Measurements from ENCODE around the gene DBNDD1. TPM values are rescaled to one million over a fixed set of nuclear protein-coding genes. Genes with fewer than 3 reads are reported as not detected.

DBNDD1 gene
- total and polyA plus RNA-seq, 12 donors: 0.72 to 6.8 (median 4.1) TPM

GRCh38 chr16:89988951-89989350 lies 30.3 kb downstream of the DBNDD1 start:
- DNase-seq (no peak), ATAC-seq (no peak)
- intact Hi-C loops (cut with DNase I): no loop called here
- WGBS, 2 donors: 90 to 95% methylated on average over 11 of the region's 11 CpGs
- Histone ChIP-seq H3K4me3 (no peak overlapping the region), H3K27me3 (no peaks in the 10 kb centered on the region), H3K36me3 (peaks cover 0 to 94% (median 35%) of the 10 kb centered on the region in 9 donors), H3K27ac (no peak overlapping the region), H3K4me1 (no peaks in the 10 kb centered on the region), H3K9me3 (no peaks in the 10 kb centered on the region)
- TF ChIP-seq, protein P1, sequence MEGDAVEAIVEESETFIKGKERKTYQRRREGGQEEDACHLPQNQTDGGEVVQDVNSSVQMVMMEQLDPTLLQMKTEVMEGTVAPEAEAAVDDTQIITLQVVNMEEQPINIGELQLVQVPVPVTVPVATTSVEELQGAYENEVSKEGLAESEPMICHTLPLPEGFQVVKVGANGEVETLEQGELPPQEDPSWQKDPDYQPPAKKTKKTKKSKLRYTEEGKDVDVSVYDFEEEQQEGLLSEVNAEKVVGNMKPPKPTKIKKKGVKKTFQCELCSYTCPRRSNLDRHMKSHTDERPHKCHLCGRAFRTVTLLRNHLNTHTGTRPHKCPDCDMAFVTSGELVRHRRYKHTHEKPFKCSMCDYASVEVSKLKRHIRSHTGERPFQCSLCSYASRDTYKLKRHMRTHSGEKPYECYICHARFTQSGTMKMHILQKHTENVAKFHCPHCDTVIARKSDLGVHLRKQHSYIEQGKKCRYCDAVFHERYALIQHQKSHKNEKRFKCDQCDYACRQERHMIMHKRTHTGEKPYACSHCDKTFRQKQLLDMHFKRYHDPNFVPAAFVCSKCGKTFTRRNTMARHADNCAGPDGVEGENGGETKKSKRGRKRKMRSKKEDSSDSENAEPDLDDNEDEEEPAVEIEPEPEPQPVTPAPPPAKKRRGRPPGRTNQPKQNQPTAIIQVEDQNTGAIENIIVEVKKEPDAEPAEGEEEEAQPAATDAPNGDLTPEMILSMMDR (IDR thresholded peaks at IDR 0.05): no peak

GRCh38 chr16:89987169-89987568 lies 32.1 kb downstream of the DBNDD1 start:
- DNase-seq: no peak
- Histone ChIP-seq H3K4me3 (no peak overlapping the region), H3K36me3 (peaks cover 3 to 94% (median 37%) of the 10 kb centered on the region in 9 donors), H3K27me3 (no peaks in the 10 kb centered on the region), H3K9me3 (no peaks in the 10 kb centered on the region), H3K27ac (no peak overlapping the region), H3K4me1 (no peaks in the 10 kb centered on the region)
- intact Hi-C loops (cut with DNase I): no loop called here
- TF ChIP-seq, protein P1 (IDR thresholded peaks at IDR 0.05): no peak
- 96 to 97% methylated on average over 7 of the region's 7 CpGs for WGBS, 2 donors
- no peak for ATAC-seq

DNA sequence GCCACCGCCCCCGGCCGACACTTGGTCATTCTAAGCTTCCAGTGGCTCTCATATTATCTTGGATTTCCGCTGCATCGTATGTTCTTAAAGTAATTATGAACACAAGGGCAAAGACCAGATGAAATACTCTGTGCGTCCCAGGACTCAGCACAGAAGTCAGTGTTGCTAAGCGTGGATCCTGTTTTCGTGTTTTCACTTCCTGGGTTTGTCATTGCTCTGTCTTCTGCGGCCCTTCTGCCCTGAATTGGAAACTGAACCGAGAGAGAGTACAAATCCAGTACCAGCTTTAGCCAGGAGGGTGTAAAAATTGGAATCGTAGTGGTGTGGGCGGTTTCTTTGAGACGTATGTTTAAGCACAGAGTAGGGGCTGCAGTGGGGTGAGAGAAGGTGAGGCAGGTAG lies 32.7 kb downstream of the DBNDD1 start:
- ATAC-seq (no peak), DNase-seq (no peak)
- Histone ChIP-seq H3K9me3 (no peaks in the 10 kb centered on the region), H3K27me3 (no peaks in the 10 kb centered on the region), H3K4me1 (no peaks in the 10 kb centered on the region), H3K4me3 (no peak overlapping the region), H3K36me3 (peaks cover 3 to 94% (median 41%) of the 10 kb centered on the region in 9 donors), H3K27ac (no peak overlapping the region)
- 97% methylated on average over 13 of the region's 13 CpGs for WGBS, 2 donors
- intact Hi-C loops (cut with DNase I): no loop called here
- TF ChIP-seq, protein P1 (IDR thresholded peaks at IDR 0.05): no peak

- 97 to 98% methylated on average over 10 of the region's 10 CpGs for WGBS, 2 donors
- intact Hi-C loops (cut with DNase I): no loop called here
- ATAC-seq (no peak), DNase-seq (no peak)
- Histone ChIP-seq H3K27ac (no peak overlapping the region), H3K27me3 (no peaks in the 10 kb centered on the region), H3K36me3 (peaks cover 3 to 94% (median 42%) of the 10 kb centered on the region in 9 donors), H3K9me3 (no peaks in the 10 kb centered on the region), H3K4me3 (no peak overlapping the region), H3K4me1 (no peaks in the 10 kb centered on the region)
- TF ChIP-seq, protein P1 (IDR thresholded peaks at IDR 0.05): no peak
Measured at GRCh38 chr16:89985219-89985618, 34.0 kb downstream of the DBNDD1 start.
